HG02973 (cell line): ENCODE results near the gene SLC26A11.
"Not testable (repeated sequence)": the region's sequence is repeated elsewhere in the genome, so short reads cannot be mapped to it uniquely, and the experiment has no call there.

Experiments used
- ATAC-seq: cut with Tn5 transposase; IDR thresholded peaks from one replicate; pipeline ENCODE4 v1.9.1; 2021; ENCODE audit warnings: moderate library complexity; ENCODE audit not compliant: unreplicated experiment

The SLC26A11 gene

GRCh38 chr17:80195671-80196529 is 24.3 kb upstream of the SLC26A11 start:
- ATAC-seq: no peak

GRCh38 chr17:80196652-80197051 is 23.6 kb upstream of the SLC26A11 start:
- no peak for ATAC-seq

DNA sequence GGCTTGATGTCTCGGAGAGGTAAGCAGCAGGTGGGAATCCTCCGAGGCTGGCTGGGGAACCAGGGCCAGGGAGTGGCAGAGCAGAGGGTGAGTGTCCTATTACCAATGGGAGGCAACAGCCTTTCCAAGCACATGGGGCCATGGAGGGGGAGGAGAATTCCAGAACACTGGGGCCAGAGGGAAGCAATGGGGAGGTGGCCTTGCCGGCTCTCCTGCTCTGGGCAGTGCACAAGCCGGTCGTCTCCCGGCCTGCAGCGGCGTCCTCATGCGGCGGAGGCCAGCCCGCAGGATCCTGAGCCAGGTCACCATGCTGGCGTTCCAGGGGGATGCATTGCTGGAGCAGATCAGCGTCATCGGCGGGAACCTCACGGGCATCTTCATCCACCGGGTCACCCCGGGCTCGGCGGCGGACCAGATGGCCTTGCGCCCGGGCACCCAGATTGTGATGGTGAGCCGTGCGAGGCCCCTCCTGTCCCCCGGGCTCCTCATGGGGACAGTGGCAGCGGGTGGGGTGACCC is 22.0 kb upstream of the SLC26A11 start:
- ATAC-seq: no peak

GRCh38 chr17:80199295-80199694 is 20.9 kb upstream of the SLC26A11 start:
- ATAC-seq: not testable (repeated sequence)

- no peak for ATAC-seq
Observed at GRCh38 chr17:80201446-80201845, 18.8 kb upstream of the SLC26A11 start.

DNA sequence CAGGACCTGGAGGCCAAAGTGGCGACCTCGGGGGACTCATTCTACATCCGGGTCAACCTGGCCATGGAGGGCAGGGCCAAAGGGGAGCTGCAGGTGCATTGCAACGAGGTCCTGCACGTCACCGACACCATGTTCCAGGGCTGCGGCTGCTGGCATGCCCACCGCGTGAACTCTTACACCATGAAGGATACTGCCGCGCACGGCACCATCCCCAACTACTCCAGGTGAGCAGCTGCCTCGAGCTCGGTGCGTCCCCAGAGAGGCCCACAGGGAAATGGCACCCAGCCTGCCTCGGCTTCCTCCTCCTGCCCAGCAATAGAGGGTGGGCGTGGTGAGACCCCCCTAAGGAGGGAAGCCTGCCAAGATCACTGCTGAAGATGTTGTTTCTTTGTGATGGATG is 18.0 kb upstream of the SLC26A11 start:
- no peak for ATAC-seq

- ATAC-seq: no peak
Observed at GRCh38 chr17:80203471-80203963, 16.7 kb upstream of the SLC26A11 start.

- no peak for ATAC-seq
Observed at GRCh38 chr17:80204626-80205468, 15.4 kb upstream of the SLC26A11 start.

DNA sequence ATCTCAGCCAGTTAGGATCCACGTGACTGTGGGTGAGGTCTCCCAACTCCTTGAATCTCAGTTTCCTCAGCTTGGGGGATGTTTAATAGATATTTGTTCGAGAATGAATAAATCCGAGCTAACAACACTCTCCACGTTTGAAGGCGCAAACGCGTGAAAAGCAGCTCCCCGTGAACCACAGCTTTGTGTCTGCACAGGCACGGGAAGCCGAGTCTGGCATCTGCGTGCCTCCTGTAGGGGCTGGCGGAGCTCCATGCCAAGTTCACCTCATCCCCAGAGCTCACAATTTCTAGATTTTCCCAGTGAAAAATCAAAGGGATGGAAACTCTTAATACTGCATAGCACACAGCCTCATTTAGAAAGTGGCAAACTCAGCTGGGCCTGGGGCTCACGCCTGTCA is 14.4 kb upstream of the SLC26A11 start:
- no peak for ATAC-seq

GRCh38 chr17:80208050-80208449 is 12.2 kb upstream of the SLC26A11 start:
- no peak for ATAC-seq

GRCh38 chr17:80209765-80210164 is 10.5 kb upstream of the SLC26A11 start:
- no peak for ATAC-seq

- no peak for ATAC-seq
Observed at GRCh38 chr17:80210348-80211108, 9.7 kb upstream of the SLC26A11 start.

- no peak for ATAC-seq
Observed at GRCh38 chr17:80212109-80212508, 8.1 kb upstream of the SLC26A11 start.

DNA sequence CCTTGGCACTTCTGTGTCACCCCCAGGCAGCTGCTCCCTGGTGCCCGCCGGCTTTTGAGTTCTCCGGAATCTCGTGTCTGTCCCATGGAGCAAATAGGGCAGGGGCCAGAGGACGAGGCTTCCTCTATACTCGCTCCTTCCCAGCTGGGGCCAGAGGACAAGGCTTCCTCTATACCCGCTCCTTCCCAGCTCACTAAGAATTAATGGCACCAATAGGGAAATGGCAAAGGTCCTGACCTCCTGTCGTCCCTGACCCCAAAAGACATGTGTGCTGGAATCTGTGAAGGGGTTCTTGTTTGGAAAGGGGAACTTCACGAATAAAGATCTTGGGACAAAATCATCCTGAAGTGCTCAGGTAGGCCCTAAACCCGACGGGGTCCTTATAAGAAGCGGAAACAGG is 7.7 kb upstream of the SLC26A11 start:
- no peak for ATAC-seq

DNA sequence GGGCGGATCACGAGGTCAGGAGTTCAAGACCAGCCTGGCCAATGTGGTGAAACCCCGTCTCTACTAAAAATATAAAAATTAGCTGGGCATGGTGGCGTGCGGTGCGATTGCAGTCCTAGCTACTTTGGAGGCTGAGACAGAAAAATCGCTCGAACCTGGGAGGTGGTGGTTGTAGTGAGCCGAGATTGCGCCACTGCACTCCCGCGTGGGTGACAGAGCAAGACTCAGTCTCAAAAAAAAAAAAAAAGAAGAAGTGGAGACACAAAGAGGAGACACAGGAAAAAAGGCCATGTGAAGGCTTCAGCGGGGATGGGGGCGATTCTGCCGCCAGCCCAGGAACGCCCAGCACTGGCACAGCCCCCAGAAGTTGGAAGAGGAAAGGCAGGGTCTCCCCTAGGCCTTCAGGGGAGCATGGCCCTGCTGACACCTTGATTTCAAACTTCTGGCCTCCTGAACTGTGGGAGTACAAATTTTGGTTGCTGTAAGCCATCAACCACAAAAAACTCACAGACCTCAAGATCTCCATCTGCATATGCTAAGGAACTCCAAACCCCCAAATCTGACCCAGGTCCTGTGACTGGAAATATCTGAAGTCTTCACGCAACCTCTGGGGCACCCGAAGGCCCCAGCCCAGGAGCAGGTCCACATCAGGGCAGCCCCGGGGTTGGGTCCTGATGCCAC is 7.1 kb upstream of the SLC26A11 start:
- no peak for ATAC-seq

GRCh38 chr17:80213643-80213975 is 6.6 kb upstream of the SLC26A11 start:
- ATAC-seq: no peak

DNA sequence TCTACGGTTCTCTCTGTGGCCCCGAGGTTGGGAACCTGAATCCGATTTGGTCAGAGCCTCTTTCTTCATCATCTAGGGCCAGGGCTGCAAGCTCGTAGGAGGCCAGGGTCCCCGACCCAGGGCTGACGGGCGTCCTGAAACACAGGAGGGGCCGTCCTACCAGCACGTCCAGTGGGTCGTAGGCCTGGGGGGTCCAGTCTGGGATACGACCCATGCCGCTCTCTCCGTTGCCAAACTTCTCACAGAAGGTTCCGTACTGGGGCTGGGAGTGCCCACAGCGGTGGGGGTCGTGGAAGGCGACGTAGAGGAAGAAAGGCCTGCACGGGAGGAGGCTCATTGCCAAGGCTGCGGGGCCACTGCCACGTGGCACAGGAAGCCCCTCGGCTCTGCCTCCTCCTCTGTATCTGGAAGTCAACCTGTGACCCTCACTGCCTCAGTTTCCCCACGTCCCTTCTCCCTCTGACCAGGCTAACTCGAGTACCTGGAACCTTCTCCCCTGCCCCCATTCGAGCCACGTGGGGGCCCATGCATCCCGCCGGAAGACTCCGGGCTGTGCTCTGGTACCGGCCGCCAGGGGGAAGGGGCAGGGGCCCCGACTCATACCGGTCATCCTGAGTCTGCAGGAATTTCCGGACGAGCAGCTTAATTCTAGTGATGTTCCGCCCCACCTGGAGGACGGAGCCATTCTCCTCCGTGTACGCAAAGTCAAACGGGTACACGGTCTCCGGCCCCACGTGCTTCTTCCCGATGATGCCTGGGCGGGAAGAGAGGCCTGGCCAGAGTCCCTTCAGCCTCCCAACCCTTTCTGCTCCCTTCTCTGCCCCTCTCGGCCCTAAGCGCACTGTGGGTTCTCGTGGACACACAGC is 6.0 kb upstream of the SLC26A11 start:
- no peak for ATAC-seq

- ATAC-seq: no peak
Observed at GRCh38 chr17:80214878-80215210, 5.4 kb upstream of the SLC26A11 start.
